Stimulated activated CD8-positive, alpha-beta memory T cell treated with anti-CD3 and anti-CD28 coated beads, Interleukin-4, amount 100 ng/mL, for 48 hours (primary cell): Measurements from ENCODE around the gene GATB.

ENCODE experiments used
- DNase-seq: peaks from one replicate; pipeline ENCODE4 v3.0.0-alpha.2; 2020

GATB gene

DNA sequence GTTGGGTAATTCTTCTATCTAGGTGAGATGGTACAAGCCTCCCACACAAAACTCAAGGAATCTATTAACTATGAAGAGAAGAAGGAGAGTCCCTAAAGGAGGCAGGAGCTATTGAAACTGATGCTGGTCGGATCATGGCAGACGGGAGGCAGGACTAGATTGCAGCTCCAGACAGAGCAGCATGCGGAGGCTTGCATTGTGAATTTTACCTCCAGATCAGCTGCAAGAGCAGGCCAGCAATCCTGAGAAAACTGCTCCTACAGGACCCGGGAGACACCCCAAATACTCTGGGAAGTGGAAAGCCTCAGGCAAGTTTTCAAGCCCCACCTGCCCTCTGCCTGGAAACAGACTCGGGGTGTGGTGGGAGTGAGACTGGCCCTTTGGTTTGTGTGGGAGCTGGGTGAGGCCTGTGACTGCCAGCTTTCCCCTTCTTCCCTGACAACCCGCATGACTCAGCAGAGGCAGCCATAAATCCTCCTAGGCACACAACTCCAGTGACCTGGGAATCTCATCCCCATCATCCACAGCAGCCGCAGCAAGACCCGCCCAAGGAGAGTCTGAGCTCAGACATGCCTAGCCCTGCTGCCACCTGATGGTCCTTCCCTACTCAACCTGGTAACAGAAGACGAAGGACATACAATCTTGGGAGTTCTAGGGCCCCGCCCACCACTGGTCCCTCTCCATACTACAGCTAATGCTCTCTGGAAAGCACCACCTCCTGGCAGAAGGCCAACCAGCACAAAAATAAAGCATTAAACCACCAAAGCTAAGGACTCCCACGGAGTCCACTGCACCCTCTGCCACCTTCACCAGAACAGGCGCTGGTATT lies 30.9 kb downstream of the GATB start:
- no peak for DNase-seq

DNA sequence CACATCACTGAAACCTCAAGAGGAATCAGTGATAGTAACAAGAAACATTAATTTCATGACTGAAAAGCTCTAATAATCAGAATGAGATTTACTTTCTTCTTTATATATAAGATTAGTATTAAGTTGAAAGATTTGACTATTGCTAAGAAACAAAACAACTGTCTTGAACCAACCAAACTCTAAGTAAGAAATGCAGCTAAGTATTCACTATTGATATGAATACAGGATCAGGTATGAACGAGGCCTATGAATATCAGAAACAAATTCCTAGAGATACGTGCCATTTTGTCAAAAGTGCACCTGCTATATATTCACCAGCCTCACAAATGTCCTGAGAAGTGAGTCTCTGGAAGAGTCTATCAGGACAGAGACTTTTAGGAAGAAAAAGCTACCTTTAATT lies 32.1 kb downstream of the GATB start:
- no peak for DNase-seq

DNA sequence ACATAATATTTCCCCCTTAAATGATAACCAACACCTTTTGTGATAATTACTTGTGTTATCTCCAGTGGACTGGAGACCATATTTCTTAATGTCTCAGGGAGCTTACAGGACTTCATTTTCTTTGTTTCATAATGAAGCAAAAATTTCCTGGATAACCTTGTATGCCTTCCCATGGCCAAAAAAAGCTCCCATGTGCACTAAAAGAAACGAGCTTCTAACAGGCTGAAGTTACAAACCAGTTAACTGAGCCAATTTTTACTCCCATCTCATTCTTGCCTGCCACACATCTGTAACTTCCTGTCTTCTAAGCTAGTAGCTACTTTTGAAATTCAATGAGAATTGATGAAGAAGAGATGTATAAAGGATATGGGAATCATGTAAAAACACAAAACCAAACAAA lies 32.8 kb downstream of the GATB start:
- DNase-seq: no peak

GRCh38 chr4:151727365-151727764 lies 33.4 kb downstream of the GATB start:
- DNase-seq: no peak

GRCh38 chr4:151725087-151725486 lies 35.7 kb downstream of the GATB start:
- DNase-seq: no peak

GRCh38 chr4:151721916-151722315 lies 38.9 kb downstream of the GATB start:
- DNase-seq: no peak

DNA sequence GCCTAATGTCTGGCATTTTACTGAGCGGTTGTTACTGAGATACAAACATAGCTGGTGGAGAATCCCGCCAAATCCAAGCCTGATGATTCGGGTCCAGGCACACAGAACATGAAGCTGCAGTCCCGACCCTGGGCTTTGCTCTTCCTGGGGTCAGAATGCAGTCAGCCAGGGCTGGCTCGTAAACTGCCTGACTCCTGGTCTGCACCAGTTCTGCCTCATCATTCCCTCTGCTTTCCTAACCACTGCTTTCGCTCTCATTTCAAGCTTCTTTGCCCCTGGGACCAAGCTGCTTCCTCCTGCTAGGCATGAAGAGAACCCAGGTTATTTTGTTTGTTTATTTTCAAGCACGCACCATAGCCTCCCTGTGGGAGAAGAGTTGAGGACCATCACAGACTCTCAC lies 39.3 kb downstream of the GATB start:
- DNase-seq: no peak

- DNase-seq: no peak
Measured at GRCh38 chr4:151719956-151720334, 40.9 kb downstream of the GATB start.

GRCh38 chr4:151718984-151719955 lies 41.5 kb downstream of the GATB start:
- DNase-seq: no peak

GRCh38 chr4:151717909-151718628 lies 42.7 kb downstream of the GATB start:
- no peak for DNase-seq

- no peak for DNase-seq
Measured at GRCh38 chr4:151717314-151717713, 43.5 kb downstream of the GATB start.

DNA sequence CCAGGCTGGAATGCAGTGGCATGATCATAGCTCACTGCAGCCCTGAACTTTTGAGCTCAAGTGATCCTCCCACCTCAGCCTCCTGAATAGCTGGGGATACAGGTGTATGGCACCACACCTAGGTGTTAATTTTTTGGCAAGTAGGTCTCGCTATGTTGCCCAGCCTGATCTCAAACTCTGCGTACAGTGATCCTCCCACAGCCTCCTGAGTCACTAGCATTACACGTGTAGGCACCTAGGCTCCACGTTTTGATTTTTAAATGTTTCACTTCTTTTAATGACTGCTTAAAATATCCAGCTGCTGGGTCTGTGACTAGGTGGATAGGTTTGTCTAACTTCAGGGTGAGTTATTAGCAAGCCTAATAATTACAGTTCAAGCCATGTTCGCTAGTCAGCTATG lies 44.5 kb downstream of the GATB start:
- no peak for DNase-seq

DNA sequence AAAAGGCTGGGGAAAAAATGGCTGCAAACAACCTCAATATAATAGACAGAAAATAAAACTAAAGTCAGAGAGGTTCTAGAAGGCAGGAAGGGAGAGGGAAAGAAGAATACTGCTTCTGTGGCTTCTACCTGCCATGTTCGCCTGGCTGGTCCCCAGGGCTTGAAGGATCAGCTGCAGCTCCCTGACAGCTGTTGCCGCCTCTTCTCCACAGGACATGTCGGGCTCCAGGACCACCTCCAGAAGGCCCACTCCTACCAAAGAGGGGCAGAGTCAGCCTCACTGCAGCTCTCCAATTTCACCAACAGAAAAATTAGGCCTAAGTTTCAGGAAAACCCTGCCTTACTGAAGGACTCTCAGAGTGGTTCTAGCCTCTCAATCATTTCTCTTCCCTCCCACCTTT lies 44.9 kb downstream of the GATB start:
- no peak for DNase-seq

GRCh38 chr4:151712777-151713176 lies 48.0 kb downstream of the GATB start:
- no peak for DNase-seq

- no peak for DNase-seq
Measured at GRCh38 chr4:151711646-151712045, 49.2 kb downstream of the GATB start.

- DNase-seq: no peak
Measured at GRCh38 chr4:151709587-151709986, 51.2 kb downstream of the GATB start.

GRCh38 chr4:151709071-151709470 lies 51.7 kb downstream of the GATB start:
- no peak for DNase-seq

GRCh38 chr4:151708100-151708499 lies 52.7 kb downstream of the GATB start:
- DNase-seq: no peak

GRCh38 chr4:151703401-151703800 lies 57.4 kb downstream of the GATB start:
- DNase-seq: no peak

GRCh38 chr4:151702256-151702655 lies 58.6 kb downstream of the GATB start:
- no peak for DNase-seq

GRCh38 chr4:151700566-151701316 lies 60.1 kb downstream of the GATB start:
- DNase-seq: no peak

- no peak for DNase-seq
Measured at GRCh38 chr4:151698213-151698612, 62.6 kb downstream of the GATB start.
